Measurements from ENCODE around the gene MEIOSIN.
A peak's percentile ranks its signal among the peaks of the same experiment; 100 is the strongest.
"Not testable (repeated sequence)": the region's sequence is repeated elsewhere in the genome, so short reads cannot be mapped to it uniquely, and the experiment has no call there.

The MEIOSIN gene

DNA sequence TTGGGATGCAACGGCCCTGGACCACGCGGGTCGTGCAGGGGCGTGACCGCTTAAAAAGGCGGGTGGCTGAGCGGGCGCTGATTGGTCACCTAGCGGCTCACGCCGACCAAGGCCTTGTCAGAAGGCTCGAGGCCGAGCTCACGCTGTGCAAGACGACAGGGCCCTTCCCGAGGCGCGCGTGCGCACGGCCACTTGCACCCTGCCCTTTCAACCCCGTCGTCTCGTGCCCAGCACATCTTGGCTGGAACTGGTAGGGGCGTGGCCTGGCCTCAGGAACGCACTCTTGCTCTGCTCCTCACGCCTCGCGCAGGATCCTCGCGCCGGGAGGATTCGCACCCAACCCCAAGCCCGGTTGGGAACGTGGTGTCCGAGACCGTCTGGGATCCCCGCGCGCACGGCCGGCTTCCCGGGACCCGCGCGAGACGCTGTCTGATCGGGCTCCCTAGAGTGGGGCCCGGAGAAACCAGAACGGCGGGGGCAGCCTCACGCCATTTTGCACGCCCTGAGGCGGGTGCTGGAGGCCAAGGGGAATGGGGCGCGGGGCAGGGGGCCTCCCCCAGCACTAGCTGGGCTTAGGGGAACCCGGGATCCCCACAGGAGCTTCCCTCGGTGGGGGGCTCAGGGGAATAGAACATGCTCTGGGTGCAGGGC lies at the start of gene MEIOSIN:
Gene MEIOSIN (plus strand): TSS at position 280 of the 651 bp plus-strand sequence. CDS start 1,938 bp downstream, outside the sequence.
- no peak for ATAC-seq
- no peak for DNase-seq
- Mint-ChIP-seq H3K27me3 (no peaks in the 10 kb centered on the region), H3K4me3 (no peak within 1 kb of the TSS), H3K27ac (no peak within 1 kb of the TSS), H3K4me1 (peaks cover 26% of the 10 kb centered on the region), H3K9me3 (no peaks in the 10 kb centered on the region)

GRCh38 chr19:45685045-45685444 lies 48.2 kb upstream of the MEIOSIN start:
- not testable (repeated sequence) for H3K27ac Mint-ChIP-seq, H3K4me3 Mint-ChIP-seq, H3K27me3 Mint-ChIP-seq, DNase-seq, ATAC-seq, H3K9me3 Mint-ChIP-seq
- H3K4me1 Mint-ChIP-seq: peaks cover 23% of the 10 kb centered on the region

DNA sequence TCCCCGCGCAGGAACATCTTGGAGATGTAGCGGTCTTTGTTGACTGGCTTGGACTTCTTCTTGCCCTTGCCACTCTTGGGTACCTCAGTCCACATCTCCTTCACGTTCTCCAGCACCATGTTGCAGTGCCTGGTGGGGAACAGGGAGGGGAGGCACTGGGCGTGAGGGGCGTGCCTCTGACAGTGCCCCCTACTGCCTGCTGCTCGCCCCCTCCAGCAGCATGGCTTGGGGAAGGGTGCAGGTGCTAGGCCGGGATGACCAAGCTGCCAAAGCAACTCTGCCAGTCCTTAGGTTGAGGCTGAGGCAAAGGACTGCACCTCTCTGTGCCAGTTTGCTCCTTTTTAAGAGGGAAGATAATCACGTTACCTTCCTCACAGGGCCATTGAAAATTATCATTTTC lies 45.6 kb upstream of the MEIOSIN start:
- Mint-ChIP-seq H3K4me1 (peaks cover 28% of the 10 kb centered on the region), H3K9me3 (no peaks in the 10 kb centered on the region), H3K27ac (no peak overlapping the region), H3K4me3 (no peak overlapping the region), H3K27me3 (no peaks in the 10 kb centered on the region)
- no peak for ATAC-seq
- DNase-seq: no peak

- Mint-ChIP-seq H3K27me3 (no peaks in the 10 kb centered on the region), H3K9me3 (no peaks in the 10 kb centered on the region), H3K4me1 (peaks cover 41% of the 10 kb centered on the region), H3K27ac (peak within 1 kb of the TSS; percentile 98 to 100), H3K4me3 (peak within 1 kb of the TSS; percentile 98 to 99)
- DNase-seq (peak; percentile 93 to 94), ATAC-seq (peak; percentile 59)
Measured at GRCh38 chr19:45691516-45692186, 41.6 kb upstream of the MEIOSIN start, which contains the start of gene SNRPD2. SNRPD2 (minus strand) TSS chr19:45691953; CDS start chr19:45691888, 65 bp downstream.

DNA sequence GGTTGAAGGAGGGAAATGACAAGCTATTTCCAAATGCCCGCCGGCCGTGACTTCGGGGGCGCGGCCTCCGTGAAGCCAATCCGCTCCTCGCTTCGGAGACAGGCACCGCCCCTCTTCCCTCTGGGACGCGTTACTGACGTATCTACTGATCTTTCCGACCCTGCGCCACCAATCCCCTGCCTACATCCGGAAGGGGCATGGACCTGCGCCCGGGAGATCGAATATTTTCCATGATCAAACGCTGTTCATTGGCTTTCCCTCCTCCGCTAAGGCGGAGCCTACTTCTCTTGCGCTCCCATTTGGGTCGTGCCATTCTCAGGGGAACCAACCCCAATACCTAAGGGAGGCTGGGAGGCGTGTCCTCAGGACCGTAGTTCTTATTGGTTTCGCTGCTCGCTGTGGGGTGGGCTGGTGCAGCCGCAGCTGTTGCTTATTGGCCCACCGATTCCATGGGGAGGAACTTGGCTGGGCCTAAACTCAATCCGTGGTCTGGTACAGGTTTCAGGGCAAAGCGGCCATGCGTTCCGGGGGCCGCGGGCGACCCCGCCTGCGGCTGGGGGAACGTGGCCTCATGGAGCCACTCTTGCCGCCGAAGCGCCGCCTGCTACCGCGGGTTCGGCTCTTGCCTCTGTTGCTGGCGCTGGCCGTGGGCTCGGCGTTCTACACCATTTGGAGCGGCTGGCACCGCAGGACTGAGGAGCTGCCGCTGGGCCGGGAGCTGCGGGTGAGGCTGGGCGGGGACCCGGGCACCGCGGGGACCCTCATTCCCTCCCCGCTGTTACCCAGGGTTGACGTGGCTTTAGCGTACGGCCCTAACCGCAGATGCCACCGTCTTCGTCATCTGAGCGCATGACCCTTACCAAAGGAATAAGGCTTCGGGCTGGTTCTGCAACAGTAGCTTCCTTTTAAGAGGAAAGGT lies 40.8 kb upstream of the MEIOSIN start, which contains the start of gene QPCTL:
Gene QPCTL (plus strand): TSS at position 480 of the 919 bp plus-strand sequence. CDS start 38 bp downstream, at position 518.
- H3K9me3 Mint-ChIP-seq: no peaks in the 10 kb centered on the region
- DNase-seq: peak; percentile 97 to 99
- peaks cover 43% of the 10 kb centered on the region for H3K4me1 Mint-ChIP-seq
- no peaks in the 10 kb centered on the region for H3K27me3 Mint-ChIP-seq
- peak within 1 kb of the TSS; percentile 98 to 99 for H3K4me3 Mint-ChIP-seq
- ATAC-seq: peak; percentile 94
- peak within 1 kb of the TSS; percentile 98 to 100 for H3K27ac Mint-ChIP-seq

DNA sequence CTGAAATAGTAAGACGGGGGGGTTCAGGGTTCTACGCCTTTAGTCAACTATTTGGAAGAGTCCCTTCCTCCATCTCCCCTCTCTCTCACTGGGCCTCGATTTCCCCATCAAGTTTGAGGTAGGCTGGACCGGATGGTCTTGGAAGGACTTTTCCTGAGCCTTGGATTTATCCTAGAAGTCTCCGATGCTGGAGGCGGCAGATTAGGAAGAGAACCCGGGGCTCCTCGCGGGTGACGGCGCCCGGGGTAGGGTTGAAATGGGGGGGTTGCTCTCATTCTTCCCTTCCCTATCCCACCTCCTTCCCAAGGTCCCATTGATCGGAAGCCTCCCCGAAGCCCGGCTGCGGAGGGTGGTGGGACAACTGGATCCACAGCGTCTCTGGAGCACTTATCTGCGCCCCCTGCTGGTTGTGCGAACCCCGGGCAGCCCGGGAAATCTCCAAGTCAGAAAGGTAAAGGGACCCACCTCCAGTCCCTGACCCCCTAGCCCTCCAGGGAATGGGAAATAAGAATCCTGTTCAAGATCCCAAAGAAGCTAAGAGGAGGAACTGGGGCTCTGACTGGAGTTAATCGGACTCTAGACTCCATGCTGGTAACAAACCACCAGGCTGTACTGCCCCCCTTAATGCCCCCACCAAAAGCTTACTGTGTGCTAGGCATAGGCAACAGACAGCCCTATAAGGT lies 40.0 kb upstream of the MEIOSIN start:
- Mint-ChIP-seq H3K27me3 (no peaks in the 10 kb centered on the region), H3K9me3 (no peaks in the 10 kb centered on the region), H3K27ac (peak overlapping the region; percentile 98 to 100), H3K4me3 (peak overlapping the region; percentile 98 to 99), H3K4me1 (peaks cover 49% of the 10 kb centered on the region)
- DNase-seq (peak; percentile 74 to 77), ATAC-seq (no peak)

DNA sequence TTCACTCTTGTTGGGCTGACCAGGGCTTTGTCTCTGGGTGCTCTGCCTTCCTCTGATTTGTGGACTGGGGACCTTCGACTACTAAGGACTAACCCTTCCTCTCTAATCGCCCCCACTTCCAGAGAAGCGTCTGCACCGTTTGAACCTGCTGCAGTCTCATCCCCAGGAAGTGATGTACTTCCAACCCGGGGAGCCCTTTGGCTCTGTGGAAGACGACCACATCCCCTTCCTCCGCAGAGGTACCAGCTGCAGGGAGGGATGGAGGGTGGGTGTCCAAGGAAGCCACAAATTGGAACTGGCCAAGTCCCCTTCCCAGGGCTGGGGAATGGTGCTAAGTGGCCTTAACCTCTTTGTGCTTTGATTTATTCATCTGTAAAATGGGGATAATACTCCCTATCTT lies 31.6 kb upstream of the MEIOSIN start:
- Mint-ChIP-seq H3K4me3 (no peak overlapping the region), H3K4me1 (peaks cover 9% of the 10 kb centered on the region), H3K27ac (peak overlapping the region in 1 of 2 donors; percentile 22), H3K27me3 (no peaks in the 10 kb centered on the region), H3K9me3 (no peaks in the 10 kb centered on the region)
- ATAC-seq (no peak), DNase-seq (no peak)

DNA sequence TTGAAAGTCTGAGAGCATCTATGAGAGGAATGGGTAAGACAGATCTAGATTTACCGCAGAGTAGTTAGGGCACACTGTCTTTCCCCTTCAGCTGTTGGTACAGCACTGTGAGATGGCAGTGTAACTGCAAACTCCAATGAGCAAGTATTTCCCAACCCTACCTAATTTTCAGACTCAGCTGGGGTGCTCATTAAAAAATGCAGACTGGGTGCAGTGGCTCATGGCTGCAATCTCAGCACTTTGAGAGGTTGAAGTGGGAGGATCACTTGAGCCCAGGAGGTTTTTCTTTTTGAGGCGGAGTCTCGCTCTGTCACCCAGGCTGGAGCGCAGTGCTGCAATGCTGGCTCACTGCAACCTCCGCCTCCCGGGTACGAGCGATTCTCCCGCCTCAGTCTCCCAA lies 28.1 kb upstream of the MEIOSIN start:
- Mint-ChIP-seq H3K27ac (no peak overlapping the region), H3K9me3 (no peaks in the 10 kb centered on the region), H3K27me3 (no peaks in the 10 kb centered on the region), H3K4me3 (no peak overlapping the region), H3K4me1 (no peaks in the 10 kb centered on the region)
- no peak for ATAC-seq
- no peak for DNase-seq

GRCh38 chr19:45705710-45706415 lies 27.4 kb upstream of the MEIOSIN start:
- no peak for DNase-seq
- no peaks in the 10 kb centered on the region for H3K27me3 Mint-ChIP-seq
- H3K9me3 Mint-ChIP-seq: no peaks in the 10 kb centered on the region
- peaks cover 7% of the 10 kb centered on the region for H3K4me1 Mint-ChIP-seq
- H3K4me3 Mint-ChIP-seq: no peak overlapping the region
- no peak for ATAC-seq
- H3K27ac Mint-ChIP-seq: no peak overlapping the region

- no peak overlapping the region for H3K27ac Mint-ChIP-seq
Measured at GRCh38 chr19:45710356-45711130, 22.7 kb upstream of the MEIOSIN start.

GRCh38 chr19:45711851-45712698 lies 21.2 kb upstream of the MEIOSIN start:
- ATAC-seq (no peak), DNase-seq (no peak)
- H3K27me3 Mint-ChIP-seq: no peaks in the 10 kb centered on the region
- peaks cover 41% of the 10 kb centered on the region for H3K4me1 Mint-ChIP-seq
- H3K4me3 Mint-ChIP-seq: no peak overlapping the region
- no peaks in the 10 kb centered on the region for H3K9me3 Mint-ChIP-seq
- H3K27ac Mint-ChIP-seq: no peak overlapping the region

More at GRCh38 chr19:45710356-45711130, 22.7 kb upstream of the MEIOSIN start:
- H3K9me3 Mint-ChIP-seq: no peaks in the 10 kb centered on the region
- no peaks in the 10 kb centered on the region for H3K27me3 Mint-ChIP-seq
- DNase-seq: no peak
- ATAC-seq: no peak
- H3K4me1 Mint-ChIP-seq: peaks cover 29% of the 10 kb centered on the region
- no peak overlapping the region for H3K4me3 Mint-ChIP-seq

DNA sequence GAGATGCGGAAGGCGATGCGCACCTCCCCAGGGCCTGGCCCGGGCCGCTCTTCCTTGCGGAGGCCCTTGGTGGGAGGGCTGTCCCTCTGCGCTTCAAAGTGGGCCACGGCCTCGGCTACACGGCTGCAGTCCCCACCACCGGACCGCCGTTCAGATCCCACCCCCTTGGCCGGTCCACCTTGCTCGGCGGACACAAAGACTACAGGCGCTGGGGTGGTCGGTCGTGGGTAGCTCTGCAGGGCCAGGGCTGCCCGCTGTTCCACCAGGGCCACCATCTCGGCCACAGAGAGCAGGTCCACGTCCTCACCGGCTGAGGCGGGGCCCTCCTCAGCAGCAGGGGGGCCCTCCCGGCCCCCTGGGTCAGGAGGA lies 20.6 kb upstream of the MEIOSIN start:
- Mint-ChIP-seq H3K27ac (no peak overlapping the region), H3K4me1 (peaks cover 41% of the 10 kb centered on the region), H3K9me3 (no peaks in the 10 kb centered on the region), H3K27me3 (no peaks in the 10 kb centered on the region), H3K4me3 (no peak overlapping the region)
- DNase-seq: no peak
- ATAC-seq: no peak

- peaks cover 44% of the 10 kb centered on the region for H3K4me1 Mint-ChIP-seq
- H3K27ac Mint-ChIP-seq: no peak overlapping the region
- DNase-seq (no peak), ATAC-seq (no peak)
- no peaks in the 10 kb centered on the region for H3K9me3 Mint-ChIP-seq
- H3K4me3 Mint-ChIP-seq: no peak overlapping the region
- no peaks in the 10 kb centered on the region for H3K27me3 Mint-ChIP-seq
Measured at GRCh38 chr19:45713141-45713540, 20.1 kb upstream of the MEIOSIN start.
